SK-N-SH (cell line): ENCODE data around the gene CDO1. TPM values are rescaled to one million over a fixed set of nuclear protein-coding genes. Genes with fewer than 3 reads are reported as not detected.
A peak's percentile ranks its signal among the peaks of the same experiment; 100 is the strongest.

ENCODE experiments used
- CTCF ChIA-PET: fragments of 300-600, 350-600 bp; formaldehyde crosslinking; extraction: SDS; loops from one replicate; lab custom pipeline; 2021; lab: Yijun Ruan, JAX
- POLR2A ChIA-PET: fragments of 350-600 bp; sonication (Branson Sonifier 250); formaldehyde crosslinking; extraction: SDS; loops from one replicate; lab custom pipeline; 2020; ENCODE audit warnings: antibody characterized with exemption, inconsistent platforms; lab: Yijun Ruan, JAX
- DNase-seq: peaks from one replicate; pipeline ENCODE4 v3.0.0; 2012
- H2AFZ ChIP-seq: fragments of 200-600 bp; sonication (generic); 2 replicates; pipeline ENCODE4 v1.8.1; 2016; ENCODE audit warnings: antibody characterized with exemption, mild to moderate bottlenecking, low read depth
- H3F3A ChIP-seq: fragments of 200-600 bp; sonication (generic); replicated peaks from 2 replicates; pipeline ENCODE3; 2016; ENCODE audit warnings: antibody characterized with exemption, mild to moderate bottlenecking; ENCODE audit not compliant: insufficient read depth
- H3K27ac ChIP-seq, 2 experiments: fragments of 200-500 bp in 1 of 2; fragments of 200-600 bp in 1 of 2; sonication (Bioruptor generic) in 1 of 2; sonication (generic), shearing (Covaris generic) in 1 of 2; 2 replicates each; pipeline versions ENCODE4 v1.5.1 to v1.6.1; 2014 to 2016; ENCODE audit warnings: low read depth in 2 of 2, inconsistent platforms in 1 of 2, low read length in 1 of 2, mild to moderate bottlenecking in 1 of 2, mixed read lengths in 1 of 2
- H3K27me3 ChIP-seq: fragments of 200-600 bp; sonication (generic), shearing (Covaris generic); 2 replicates; pipeline ENCODE4 v1.6.1; 2016; ENCODE audit warnings: mixed run types; ENCODE audit not compliant: insufficient read depth
- H3K36me3 ChIP-seq, 2 experiments: fragments of 200-500 bp in 1 of 2; fragments of 200-600 bp in 1 of 2; sonication (Bioruptor generic) in 1 of 2; sonication (generic) in 1 of 2; replicated peaks in 1 of 2; 2 replicates each; pipeline versions ENCODE3 to v1.5.1; 2014 to 2016; ENCODE audit warnings: low read length in 1 of 2, mild to moderate bottlenecking in 1 of 2; ENCODE audit not compliant: insufficient read depth in 2 of 2, control insufficient read depth in 1 of 2
- H3K4me1 ChIP-seq, 2 experiments: fragments of 200-500 bp in 1 of 2; fragments of 200-600 bp in 1 of 2; sonication (Bioruptor generic) in 1 of 2; sonication (generic), shearing (Covaris generic) in 1 of 2; 2 replicates each; pipeline versions ENCODE4 v1.5.1 to v1.6.1; 2014 to 2016; ENCODE audit warnings: low read depth in 1 of 2, low read length in 1 of 2, mixed run types in 1 of 2; ENCODE audit not compliant: insufficient read depth in 2 of 2, control insufficient read depth in 1 of 2
- H3K4me2 ChIP-seq: fragments of 200-600 bp; sonication (generic), shearing (Covaris generic); 2 replicates; pipeline ENCODE4 v1.6.1; 2017; ENCODE audit warnings: mixed run types
- H3K4me3 ChIP-seq, 2 experiments: fragments of 200-500 bp in 1 of 2; fragments of 200-600 bp in 1 of 2; sonication (Bioruptor generic) in 1 of 2; sonication (generic), shearing (Covaris generic) in 1 of 2; 2 replicates each; pipeline versions ENCODE4 v1.5.1 to v1.8.1; 2014 to 2016; ENCODE audit warnings: low read depth in 2 of 2, inconsistent platforms in 1 of 2, low read length in 1 of 2, mild to moderate bottlenecking in 1 of 2, mixed read lengths in 1 of 2, moderate library complexity in 1 of 2
- H3K79me2 ChIP-seq: fragments of 200-600 bp; sonication (generic); 2 replicates; pipeline ENCODE4 v1.8.1; 2017; ENCODE audit warnings: mild to moderate bottlenecking; ENCODE audit not compliant: insufficient read depth
- H3K9ac ChIP-seq: fragments of 200-600 bp; sonication (generic); 2 replicates; pipeline ENCODE4 v1.6.1; 2017; ENCODE audit warnings: mixed run types
- H3K9me2 ChIP-seq: fragments of 200-600 bp; sonication (generic); 2 replicates; pipeline ENCODE4 v1.6.1; 2017; ENCODE audit warnings: mixed run types
- H3K9me3 ChIP-seq: fragments of 200-600 bp; sonication (generic); 2 replicates; pipeline ENCODE4 v1.6.1; 2017; ENCODE audit warnings: mixed run types, mild to moderate bottlenecking, moderate library complexity
- H4K20me1 ChIP-seq: fragments of 200-600 bp; sonication (generic); 2 replicates; pipeline ENCODE4 v1.6.1; 2017; ENCODE audit warnings: mild to moderate bottlenecking, mixed run types; ENCODE audit not compliant: insufficient read depth
- CHD2 ChIP-seq: fragments of 150-350 bp; IDR thresholded peaks from 2 replicates; pipeline ENCODE4 v1.6.1; 2018; ENCODE audit warnings: low read length; ENCODE audit not compliant: partially characterized antibody
- ELF1 ChIP-seq: IDR thresholded peaks from 2 replicates; pipeline ENCODE4 v1.4.0; 2012
- EZH2phosphoT487 ChIP-seq: fragments of 200-600 bp; sonication (generic); IDR thresholded peaks from 2 replicates; pipeline ENCODE4 v1.6.1; 2017; ENCODE audit warnings: low read depth, mixed run types, mild to moderate bottlenecking, antibody characterized with exemption, moderate library complexity, borderline replicate concordance
- FOXM1 ChIP-seq: IDR thresholded peaks from 2 replicates; pipeline ENCODE4 v1.4.0; 2012; ENCODE audit warnings: low read depth, mild to moderate bottlenecking
- GABPA ChIP-seq: IDR thresholded peaks from 2 replicates; pipeline ENCODE4 v1.4.0; 2012; ENCODE audit warnings: low read depth, mild to moderate bottlenecking
- JUND ChIP-seq: IDR thresholded peaks from 2 replicates; pipeline ENCODE4 v1.4.0; 2012
- MEF2A ChIP-seq: IDR thresholded peaks from 2 replicates; pipeline ENCODE4 v1.4.0; 2012; ENCODE audit warnings: low read depth, borderline replicate concordance
- NRF1 ChIP-seq: IDR thresholded peaks from 2 replicates; pipeline ENCODE4 v1.6.1; 2012; ENCODE audit warnings: low read depth, mild to moderate bottlenecking, low read length
- POLR2AphosphoS5 ChIP-seq: IDR thresholded peaks from 2 replicates; pipeline ENCODE4 v1.6.1; 2012; ENCODE audit warnings: low read depth, low read length
- RCOR1 ChIP-seq: fragments of 150-350 bp; IDR thresholded peaks from 2 replicates; pipeline ENCODE4 v1.6.1; 2017; ENCODE audit warnings: antibody characterized with exemption, low read length
- RFX5 ChIP-seq: IDR thresholded peaks from 2 replicates; pipeline ENCODE4 v1.6.1; 2012; ENCODE audit warnings: mild to moderate bottlenecking, improper control_type of control experiment, low read length
- RXRA ChIP-seq: IDR thresholded peaks from 2 replicates; pipeline ENCODE4 v1.4.0; 2012; ENCODE audit warnings: low read depth, mild to moderate bottlenecking, borderline replicate concordance
- SIN3A ChIP-seq: IDR thresholded peaks from 2 replicates; pipeline ENCODE4 v1.6.1; 2012; ENCODE audit warnings: low read depth, mild to moderate bottlenecking, low read length, moderate library complexity, borderline replicate concordance
- SMC3 ChIP-seq: IDR thresholded peaks from 2 replicates; pipeline ENCODE4 v1.6.1; 2012; ENCODE audit warnings: low read depth, low read length, improper control_type of control experiment
- TAF1 ChIP-seq: IDR thresholded peaks from 2 replicates; pipeline ENCODE4 v1.6.1; 2012; ENCODE audit warnings: low read depth, mild to moderate bottlenecking, low read length, moderate library complexity, borderline replicate concordance
- TEAD4 ChIP-seq: IDR thresholded peaks from 2 replicates; pipeline ENCODE4 v1.4.0; 2012; ENCODE audit warnings: mild to moderate bottlenecking, borderline replicate concordance; ENCODE audit not compliant: insufficient read depth
- WGBS: methylation state at CpG from one replicate; pipeline ENCODE4 v1.1.6; 2017; ENCODE audit warnings: low lambda C conversion rate; 5-methylcytosine and 5-hydroxymethylcytosine counted together
- polyA plus RNA-seq, 3 experiments: library from polyadenylated mRNA; depleted of rRNA; stranded (reverse); fragments of >200 nt; gene quantifications; 2 replicates each; pipeline ENCODE4 v1.2.3, GENCODE V29; 2012
- TF ChIP-seq, protein P1 (sequence below): IDR thresholded peaks from 2 replicates; pipeline ENCODE4 v1.4.0; 2012; ENCODE audit warnings: low read depth

CDO1 gene
- polyA plus RNA-seq, 1 of the 3 experiments (the other 2 are of a cell fraction) = 3.1 TPM

DNA sequence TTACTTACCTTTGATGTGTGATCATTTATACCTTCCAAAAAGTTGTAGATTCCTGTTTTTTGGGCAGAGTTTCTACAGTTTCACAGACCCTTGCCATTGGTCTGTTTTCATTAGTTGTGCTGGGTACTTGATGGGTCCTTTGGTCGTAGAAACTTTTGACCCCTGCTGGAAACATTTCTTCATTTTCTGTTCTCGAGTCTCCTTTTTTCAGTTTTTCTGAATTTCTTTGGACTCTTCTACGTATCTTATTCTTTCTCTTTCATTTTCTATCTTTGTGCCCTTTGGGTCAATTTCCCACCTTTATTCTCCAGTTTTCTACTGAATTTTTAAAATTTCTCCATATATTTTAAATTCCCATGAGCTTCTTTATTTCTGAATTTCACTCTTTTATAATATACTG lies 41.9 kb upstream of the CDO1 start:
- no peak overlapping the region for H2AFZ ChIP-seq
- peaks cover 0 to 14% of the 10 kb centered on the region in 2 experiments; a peak in 3 of 4 replicates for H3K4me1 ChIP-seq
- peaks cover 20% of the 10 kb centered on the region for H4K20me1 ChIP-seq
- POLR2A ChIA-PET = no interaction called here
- H3K79me2 ChIP-seq = peaks cover 88% of the 10 kb centered on the region
- no peaks in the 10 kb centered on the region for H3K9me2 ChIP-seq
- no peaks in the 10 kb centered on the region for H3K9me3 ChIP-seq
- H3K36me3 ChIP-seq = no peaks in the 10 kb centered on the region
- CTCF ChIA-PET = interaction anchor here (1.2 kb wide), 1 partner anchor 16 kb away, joined by 3 read pairs; no protein-coding TSS in a partner anchor
- DNase-seq = no peak
- no peak overlapping the region for H3K9ac ChIP-seq
- no peak overlapping the region for H3K4me3 ChIP-seq
- H3K27ac ChIP-seq = peak overlapping the region in 1 of 2 experiments; percentile 25; a peak in 1 of 4 replicates
- no peak overlapping the region for H3K4me2 ChIP-seq
- H3K27me3 ChIP-seq = no peaks in the 10 kb centered on the region
- TF ChIP-seq CHD2 = no peak
- TF ChIP-seq RFX5 = no peak
- no peak for TF ChIP-seq NRF1
- no peak for TF ChIP-seq JUND
- no peak for TF ChIP-seq RXRA
- no peak for TF ChIP-seq POLR2AphosphoS5
- no peak for TF ChIP-seq SIN3A
- no peak for TF ChIP-seq RCOR1
- TF ChIP-seq ELF1 = no peak
- TF ChIP-seq TEAD4 = no peak
- TF ChIP-seq TAF1 = no peak
- TF ChIP-seq SMC3 = no peak
- TF ChIP-seq FOXM1 = no peak
- TF ChIP-seq MEF2A = no peak
- TF ChIP-seq GABPA = no peak
- TF ChIP-seq EZH2phosphoT487 = no peak
- TF ChIP-seq, protein P1, sequence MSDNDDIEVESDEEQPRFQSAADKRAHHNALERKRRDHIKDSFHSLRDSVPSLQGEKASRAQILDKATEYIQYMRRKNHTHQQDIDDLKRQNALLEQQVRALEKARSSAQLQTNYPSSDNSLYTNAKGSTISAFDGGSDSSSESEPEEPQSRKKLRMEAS = no peak
- peaks cover 4% of the 10 kb centered on the region for H3F3A ChIP-seq
- 92% methylated on average over 3 of the region's 3 CpGs for WGBS

DNA sequence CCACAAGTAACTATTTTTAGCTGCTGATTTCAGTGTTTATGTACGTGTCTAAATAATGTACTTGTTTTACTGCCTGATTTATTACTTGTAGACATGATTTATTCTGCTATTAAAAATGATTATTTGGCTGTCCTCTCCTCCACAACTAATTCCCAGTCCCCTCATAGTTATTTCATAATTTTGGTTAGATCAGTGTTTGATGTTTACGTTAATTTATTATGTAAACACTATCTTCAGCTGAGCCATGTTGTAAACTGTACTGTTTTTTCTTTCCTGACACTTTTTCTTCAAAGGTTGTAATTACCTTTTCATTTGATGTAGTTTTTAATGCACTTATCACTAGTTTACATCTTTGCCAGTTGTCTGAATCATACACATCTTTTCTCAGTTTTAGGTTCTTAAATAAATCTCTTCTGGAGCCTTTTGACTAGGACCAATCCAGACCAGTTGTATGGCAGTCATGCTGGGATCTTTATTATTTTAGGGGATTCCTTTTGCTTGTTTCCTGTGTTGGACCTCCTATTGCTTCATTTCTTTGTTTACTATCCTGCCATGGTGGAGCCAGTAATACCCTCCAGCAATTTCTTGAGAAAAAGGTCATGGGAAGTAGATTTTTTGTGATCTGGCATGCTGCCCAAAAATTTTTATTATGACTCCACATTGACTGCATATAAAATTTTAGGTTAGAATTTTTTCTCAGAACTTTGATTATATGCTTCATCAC lies 41.3 kb upstream of the CDO1 start:
- Histone ChIP-seq H3K4me2 (no peak overlapping the region), H4K20me1 (peaks cover 20% of the 10 kb centered on the region)

More for the DNA sequence above, 41.3 kb upstream of the CDO1 start:
- H3K36me3 ChIP-seq = no peaks in the 10 kb centered on the region
- no peak overlapping the region for H3K9ac ChIP-seq
- peak overlapping the region in 1 of 2 experiments; percentile 25; a peak in 2 of 4 replicates for H3K27ac ChIP-seq
- TF ChIP-seq POLR2AphosphoS5 (no peak), EZH2phosphoT487 (no peak)
- POLR2A ChIA-PET = no interaction called here
- no peaks in the 10 kb centered on the region for H3K27me3 ChIP-seq
- H3F3A ChIP-seq = peaks cover 4% of the 10 kb centered on the region
- H3K4me1 ChIP-seq = peaks cover 0 to 14% of the 10 kb centered on the region in 2 experiments; a peak in 3 of 4 replicates
- H3K9me3 ChIP-seq = no peaks in the 10 kb centered on the region
- DNase-seq = no peak
- WGBS = 91% methylated on average over 2 of the region's 2 CpGs
- no peak overlapping the region for H2AFZ ChIP-seq
- CTCF ChIA-PET = interaction anchor here (1.2 kb wide), 1 partner anchor 17 kb away, joined by 3 read pairs; no protein-coding TSS in a partner anchor
- no peaks in the 10 kb centered on the region for H3K9me2 ChIP-seq
- H3K79me2 ChIP-seq = peaks cover 88% of the 10 kb centered on the region
- no peak overlapping the region for H3K4me3 ChIP-seq
